ENCODE results near the gene CLCN2.

The CLCN2 gene

GRCh38 chr3:184361532-184361931, at the start of gene CLCN2, which contains the start of gene POLR2H:
CLCN2 (minus strand) TSS chr3:184361605; CDS start chr3:184361479, 126 bp downstream.
POLR2H (plus strand) TSS chr3:184361710; CDS start chr3:184363493, 1,783 bp downstream.
- Histone ChIP-seq H3K4me3 (ENCODE audit: low read length) (peak within 1 kb of the TSS; percentile 96), H3K4me1 (ENCODE audit: insufficient read depth, low read length) (peaks cover 13% of the 10 kb centered on the region), H3K27ac (ENCODE audit: low read length) (no peak within 1 kb of the TSS), H3K9ac (ENCODE audit: low read depth, low read length) (peak within 1 kb of the TSS; percentile 96), H3K36me3 (ENCODE audit: insufficient read depth, low read depth, low read length) (peaks cover 33% of the 10 kb centered on the region), H3K27me3 (ENCODE audit: insufficient read depth, low read length) (peaks cover 13% of the 10 kb centered on the region), H3K9me3 (ENCODE audit: insufficient read depth, low read depth, low read length) (no peaks in the 10 kb centered on the region)

- Histone ChIP-seq H3K4me1 (ENCODE audit: insufficient read depth, low read length) (no peaks in the 10 kb centered on the region), H3K36me3 (ENCODE audit: insufficient read depth, low read depth, low read length) (no peaks in the 10 kb centered on the region), H3K9ac (ENCODE audit: low read depth, low read length) (no peak overlapping the region), H3K27me3 (ENCODE audit: insufficient read depth, low read length) (no peaks in the 10 kb centered on the region), H3K9me3 (ENCODE audit: insufficient read depth, low read depth, low read length) (no peaks in the 10 kb centered on the region), H3K4me3 (ENCODE audit: low read length) (no peak overlapping the region), H3K27ac (ENCODE audit: low read length) (no peak overlapping the region)
Measured at GRCh38 chr3:184409946-184410500, 48.6 kb upstream of the CLCN2 start.

GRCh38 chr3:184409331-184409926, 48.0 kb upstream of the CLCN2 start:
- Histone ChIP-seq H3K27ac (ENCODE audit: low read length) (no peak overlapping the region), H3K9me3 (ENCODE audit: insufficient read depth, low read depth, low read length) (no peaks in the 10 kb centered on the region), H3K27me3 (ENCODE audit: insufficient read depth, low read length) (no peaks in the 10 kb centered on the region), H3K4me3 (ENCODE audit: low read length) (no peak overlapping the region), H3K4me1 (ENCODE audit: insufficient read depth, low read length) (no peaks in the 10 kb centered on the region), H3K36me3 (ENCODE audit: insufficient read depth, low read depth, low read length) (no peaks in the 10 kb centered on the region), H3K9ac (ENCODE audit: low read depth, low read length) (no peak overlapping the region)

GRCh38 chr3:184405075-184406030, 43.9 kb upstream of the CLCN2 start:
- Histone ChIP-seq H3K9me3 (ENCODE audit: insufficient read depth, low read depth, low read length) (no peaks in the 10 kb centered on the region), H3K27ac (ENCODE audit: low read length) (no peak overlapping the region), H3K27me3 (ENCODE audit: insufficient read depth, low read length) (no peaks in the 10 kb centered on the region), H3K4me3 (ENCODE audit: low read length) (no peak overlapping the region), H3K4me1 (ENCODE audit: insufficient read depth, low read length) (no peaks in the 10 kb centered on the region), H3K36me3 (ENCODE audit: insufficient read depth, low read depth, low read length) (no peaks in the 10 kb centered on the region), H3K9ac (ENCODE audit: low read depth, low read length) (no peak overlapping the region)

GRCh38 chr3:184399410-184399809, 38.0 kb upstream of the CLCN2 start:
- Histone ChIP-seq H3K27ac (ENCODE audit: low read length) (no peak overlapping the region), H3K9ac (ENCODE audit: low read depth, low read length) (no peak overlapping the region), H3K4me1 (ENCODE audit: insufficient read depth, low read length) (peaks cover 4% of the 10 kb centered on the region; the same call in 1 of the 2 replicates), H3K27me3 (ENCODE audit: insufficient read depth, low read length) (no peaks in the 10 kb centered on the region), H3K4me3 (ENCODE audit: low read length) (peak overlapping the region; percentile 40; the same call in 1 of the 2 replicates), H3K9me3 (ENCODE audit: insufficient read depth, low read depth, low read length) (no peaks in the 10 kb centered on the region), H3K36me3 (ENCODE audit: insufficient read depth, low read depth, low read length) (no peaks in the 10 kb centered on the region)

GRCh38 chr3:184395320-184395660, 33.9 kb upstream of the CLCN2 start:
- Histone ChIP-seq H3K36me3 (ENCODE audit: insufficient read depth, low read depth, low read length) (no peaks in the 10 kb centered on the region), H3K9me3 (ENCODE audit: insufficient read depth, low read depth, low read length) (no peaks in the 10 kb centered on the region), H3K27me3 (ENCODE audit: insufficient read depth, low read length) (no peaks in the 10 kb centered on the region), H3K4me3 (ENCODE audit: low read length) (no peak overlapping the region), H3K9ac (ENCODE audit: low read depth, low read length) (no peak overlapping the region), H3K4me1 (ENCODE audit: insufficient read depth, low read length) (peaks cover 4% of the 10 kb centered on the region; the same call in 1 of the 2 replicates), H3K27ac (ENCODE audit: low read length) (no peak overlapping the region)

- Histone ChIP-seq H3K9me3 (ENCODE audit: insufficient read depth, low read depth, low read length) (no peaks in the 10 kb centered on the region), H3K4me1 (ENCODE audit: insufficient read depth, low read length) (no peaks in the 10 kb centered on the region), H3K27ac (ENCODE audit: low read length) (no peak overlapping the region), H3K9ac (ENCODE audit: low read depth, low read length) (no peak overlapping the region), H3K36me3 (ENCODE audit: insufficient read depth, low read depth, low read length) (no peaks in the 10 kb centered on the region), H3K27me3 (ENCODE audit: insufficient read depth, low read length) (no peaks in the 10 kb centered on the region), H3K4me3 (ENCODE audit: low read length) (no peak overlapping the region)
Measured at GRCh38 chr3:184391266-184391665, 29.9 kb upstream of the CLCN2 start.

- H3K4me1 ChIP-seq (ENCODE audit: insufficient read depth, low read length): no peaks in the 10 kb centered on the region
- H3K36me3 ChIP-seq (ENCODE audit: insufficient read depth, low read depth, low read length): no peaks in the 10 kb centered on the region
- H3K27me3 ChIP-seq (ENCODE audit: insufficient read depth, low read length): no peaks in the 10 kb centered on the region
- H3K4me3 ChIP-seq (ENCODE audit: low read length): no peak overlapping the region
- no peak overlapping the region for H3K9ac ChIP-seq (ENCODE audit: low read depth, low read length)
- H3K27ac ChIP-seq (ENCODE audit: low read length): no peak overlapping the region
- no peaks in the 10 kb centered on the region for H3K9me3 ChIP-seq (ENCODE audit: insufficient read depth, low read depth, low read length)
Measured at GRCh38 chr3:184389935-184390528, 28.6 kb upstream of the CLCN2 start.

- Histone ChIP-seq H3K36me3 (ENCODE audit: insufficient read depth, low read depth, low read length) (no peaks in the 10 kb centered on the region), H3K4me3 (ENCODE audit: low read length) (no peak overlapping the region), H3K27ac (ENCODE audit: low read length) (no peak overlapping the region), H3K27me3 (ENCODE audit: insufficient read depth, low read length) (no peaks in the 10 kb centered on the region), H3K4me1 (ENCODE audit: insufficient read depth, low read length) (no peaks in the 10 kb centered on the region), H3K9ac (ENCODE audit: low read depth, low read length) (no peak overlapping the region), H3K9me3 (ENCODE audit: insufficient read depth, low read depth, low read length) (no peaks in the 10 kb centered on the region)
Measured at GRCh38 chr3:184389384-184389783, 28.0 kb upstream of the CLCN2 start.

- no peak overlapping the region for H3K9ac ChIP-seq (ENCODE audit: low read depth, low read length)
- H3K4me3 ChIP-seq (ENCODE audit: low read length): no peak overlapping the region
- H3K27me3 ChIP-seq (ENCODE audit: insufficient read depth, low read length): peaks cover 3% of the 10 kb centered on the region; the same call in 1 of the 2 replicates
- H3K9me3 ChIP-seq (ENCODE audit: insufficient read depth, low read depth, low read length): no peaks in the 10 kb centered on the region
- no peaks in the 10 kb centered on the region for H3K4me1 ChIP-seq (ENCODE audit: insufficient read depth, low read length)
- no peak overlapping the region for H3K27ac ChIP-seq (ENCODE audit: low read length)
- no peaks in the 10 kb centered on the region for H3K36me3 ChIP-seq (ENCODE audit: insufficient read depth, low read depth, low read length)
Measured at GRCh38 chr3:184388936-184389230, 27.5 kb upstream of the CLCN2 start.

- no peaks in the 10 kb centered on the region for H3K9me3 ChIP-seq (ENCODE audit: insufficient read depth, low read depth, low read length)
- H3K4me3 ChIP-seq (ENCODE audit: low read length): no peak overlapping the region
- no peak overlapping the region for H3K9ac ChIP-seq (ENCODE audit: low read depth, low read length)
- H3K27ac ChIP-seq (ENCODE audit: low read length): no peak overlapping the region
- H3K36me3 ChIP-seq (ENCODE audit: insufficient read depth, low read depth, low read length): no peaks in the 10 kb centered on the region
- H3K27me3 ChIP-seq (ENCODE audit: insufficient read depth, low read length): peaks cover 6% of the 10 kb centered on the region
- H3K4me1 ChIP-seq (ENCODE audit: insufficient read depth, low read length): no peaks in the 10 kb centered on the region
Measured at GRCh38 chr3:184388164-184388935, 26.9 kb upstream of the CLCN2 start.

Data from iPS-20b (cell line).